ENCODE data around the gene PEX10.

The PEX10 gene

DNA sequence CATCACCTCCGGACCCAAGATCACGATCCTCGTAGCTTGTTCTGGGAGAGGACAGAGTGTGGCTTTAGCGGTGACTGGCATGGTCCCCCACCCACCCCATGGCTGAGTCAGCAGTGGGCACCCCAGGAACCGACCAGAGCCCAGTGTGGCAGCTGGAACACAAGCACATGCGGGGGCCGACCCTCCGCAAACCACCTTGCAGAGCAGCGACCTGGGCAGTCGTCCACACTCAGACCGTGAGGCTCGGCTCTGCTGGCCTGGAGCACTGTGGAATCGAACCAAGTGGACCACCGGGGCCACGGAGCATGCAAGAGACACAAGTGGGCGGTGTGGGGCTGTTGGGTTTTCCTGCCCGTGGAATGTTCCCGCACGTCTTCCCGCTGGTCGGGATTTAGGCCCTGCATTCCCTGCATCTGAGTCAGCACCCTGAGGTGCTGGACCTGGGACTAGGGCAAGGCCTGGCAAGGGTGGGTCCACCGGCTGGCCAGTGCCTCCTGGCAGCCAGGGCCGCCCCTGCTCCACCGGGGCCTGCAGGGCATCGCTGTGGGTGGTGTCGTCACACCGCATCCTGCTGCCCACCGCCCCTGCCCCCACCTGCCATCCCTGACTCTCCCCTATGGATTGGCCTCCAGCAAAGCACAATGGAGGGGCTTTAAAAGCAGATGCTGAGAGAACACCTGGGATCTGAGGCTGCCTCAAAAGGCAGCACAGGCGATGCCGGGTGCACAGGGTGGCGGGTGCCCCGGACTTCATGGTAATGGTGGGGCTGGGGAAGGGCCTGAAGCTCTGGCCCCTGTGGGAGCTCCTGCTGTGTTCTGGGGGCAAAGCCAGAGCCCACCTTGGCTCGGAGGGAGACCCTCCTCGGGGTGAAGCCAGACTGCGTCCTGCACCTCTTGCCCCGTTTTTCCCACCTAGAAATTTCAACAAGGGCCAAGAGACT lies 39.5 kb downstream of the PEX10 start:
- no peak for DNase-seq

DNA sequence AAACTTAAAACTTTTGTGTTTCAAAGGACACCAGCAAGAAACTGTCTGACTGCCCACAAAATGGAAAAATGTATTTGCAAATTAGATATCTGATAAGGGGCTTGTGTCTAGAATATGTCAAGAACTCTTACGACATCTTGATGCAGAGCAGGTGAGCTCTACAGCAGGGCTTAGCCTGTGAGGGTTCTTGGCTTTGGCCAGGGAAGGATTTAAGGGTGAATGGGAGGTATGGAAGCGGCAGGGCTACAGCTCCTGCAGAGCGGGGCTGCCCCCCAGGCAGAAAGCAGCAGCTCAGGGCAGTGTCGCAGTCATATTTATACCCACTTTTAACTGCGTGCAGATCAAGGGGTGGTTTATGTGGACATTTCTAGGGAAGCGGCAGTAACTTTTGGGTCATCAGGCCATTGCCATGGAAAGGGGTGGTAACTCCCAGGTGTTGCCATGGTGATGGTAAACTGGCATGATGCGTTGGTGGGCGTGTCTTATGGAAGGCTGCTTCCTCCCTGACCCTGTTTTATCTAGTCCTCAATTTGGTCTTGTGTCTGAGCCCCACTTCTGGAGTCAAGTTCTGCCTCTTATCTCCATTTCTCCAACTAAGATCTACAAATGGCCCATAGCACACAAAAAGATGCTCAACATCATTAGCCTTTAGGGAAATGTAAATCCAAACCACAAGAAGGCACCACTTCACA lies 44.2 kb downstream of the PEX10 start:
- no peak for DNase-seq

DNA sequence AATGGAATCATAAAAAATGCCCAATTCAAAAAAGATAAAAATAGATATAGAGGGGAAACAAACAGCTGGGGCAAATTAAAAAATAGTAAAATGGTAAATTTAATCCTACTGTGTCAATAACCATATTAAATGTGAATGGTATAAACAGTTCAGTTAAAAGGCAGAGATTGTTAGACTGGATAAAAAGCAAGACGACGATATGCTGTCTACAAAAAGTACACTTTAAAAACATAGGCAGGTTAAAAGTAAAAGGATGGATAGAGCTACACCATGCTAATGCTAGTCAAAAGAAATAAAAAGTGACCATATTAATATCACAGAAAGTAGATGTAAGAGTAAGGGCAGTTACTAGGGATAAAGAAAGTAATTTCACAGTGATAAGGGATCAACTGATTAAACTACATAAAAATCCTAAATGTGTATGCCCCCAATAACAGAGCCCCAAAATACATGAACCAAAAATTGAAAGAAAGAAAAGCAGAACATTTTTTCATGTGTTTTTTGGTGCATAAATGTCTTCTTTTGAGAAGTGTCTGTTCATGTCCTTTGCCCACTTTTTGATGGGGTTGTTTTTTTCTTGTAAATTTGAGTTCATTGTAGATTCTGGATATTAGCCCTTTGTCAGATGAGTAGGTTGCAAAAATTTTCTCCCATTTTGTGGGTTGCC lies 48.4 kb downstream of the PEX10 start:
- no peak for DNase-seq

DNA sequence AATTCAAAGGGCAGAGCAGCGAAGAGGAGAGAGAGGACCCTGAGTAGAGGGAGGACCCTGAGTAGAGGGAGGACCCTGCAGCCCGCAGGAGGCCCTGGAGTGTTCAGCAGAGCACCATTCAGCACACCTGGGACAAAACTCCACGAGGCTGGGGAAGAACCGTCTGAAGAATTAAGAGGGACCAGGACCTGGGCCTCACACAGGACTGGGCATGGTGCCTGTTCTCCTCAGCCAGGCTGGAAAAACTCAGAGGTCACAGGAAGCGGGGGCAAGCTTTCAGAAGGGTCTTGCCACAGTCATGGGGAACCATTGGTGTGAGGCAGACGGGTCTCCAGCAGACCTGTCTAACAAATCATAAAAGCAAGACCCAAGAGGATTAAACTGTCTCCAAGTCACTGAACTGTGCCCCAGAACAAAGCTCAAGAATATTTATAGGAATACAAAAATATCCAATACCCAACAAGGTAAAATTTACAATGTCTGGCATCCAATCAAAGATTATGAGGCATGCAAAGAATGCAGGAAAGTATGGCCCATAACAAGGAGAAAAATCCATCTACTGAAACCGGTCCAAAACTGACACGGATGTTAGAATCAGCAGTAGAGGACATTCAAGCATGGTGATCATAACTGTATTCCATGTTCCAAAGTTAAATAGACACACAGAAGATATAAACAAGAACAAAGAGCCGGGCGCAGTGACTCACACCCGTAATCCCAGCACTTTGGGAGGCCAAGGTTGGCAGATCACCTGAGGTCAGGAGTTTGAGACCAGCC lies 51.6 kb downstream of the PEX10 start:
- DNase-seq = no peak

DNA sequence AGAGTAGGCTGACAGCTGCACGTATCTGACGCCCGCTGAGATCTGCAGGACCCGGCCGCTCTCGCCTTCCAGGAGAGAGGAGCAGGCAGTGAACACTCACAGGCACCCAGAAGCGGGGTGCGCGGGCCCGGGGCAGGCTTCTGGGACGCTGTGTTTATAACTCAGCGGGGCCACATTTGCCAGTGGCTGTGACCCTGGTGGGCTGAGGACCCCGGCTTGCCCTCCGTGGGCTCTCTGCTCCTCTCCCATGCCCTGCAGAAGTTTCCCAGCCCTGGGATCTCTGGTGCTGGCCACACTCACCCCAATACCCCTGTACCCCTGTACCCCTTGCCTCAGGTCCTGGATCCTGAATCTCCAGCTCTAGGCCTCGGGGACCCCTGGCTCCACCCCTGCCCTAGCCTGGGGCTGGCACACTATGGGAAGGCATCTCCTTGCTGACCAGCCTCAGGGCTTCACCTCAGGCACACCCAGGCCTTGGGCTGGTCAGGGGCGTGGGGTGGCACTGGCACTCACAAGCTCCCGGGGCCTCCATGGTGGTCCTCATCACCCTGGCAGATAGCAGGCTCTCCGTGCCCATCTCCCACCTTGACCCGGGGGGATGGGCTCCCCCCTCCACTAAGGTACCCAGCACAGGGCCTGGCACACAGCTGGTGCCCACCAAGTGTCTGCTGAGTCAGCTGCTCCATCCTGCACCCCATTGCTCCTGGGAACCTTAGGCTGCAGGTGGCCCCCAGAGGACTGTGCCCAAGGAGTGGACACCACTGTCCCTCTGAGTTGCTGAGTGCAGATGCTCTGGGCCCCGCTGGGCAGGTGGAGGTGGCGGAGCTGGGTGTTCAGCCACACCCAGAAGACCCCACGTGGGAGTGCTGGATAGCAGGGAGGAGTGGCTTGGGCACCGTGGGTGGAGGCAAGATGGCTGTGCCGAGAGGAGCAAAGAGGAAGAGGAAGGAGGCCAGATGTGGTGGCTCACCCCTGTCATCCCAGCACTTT lies 53.4 kb downstream of the PEX10 start:
- no peak for DNase-seq

DNA sequence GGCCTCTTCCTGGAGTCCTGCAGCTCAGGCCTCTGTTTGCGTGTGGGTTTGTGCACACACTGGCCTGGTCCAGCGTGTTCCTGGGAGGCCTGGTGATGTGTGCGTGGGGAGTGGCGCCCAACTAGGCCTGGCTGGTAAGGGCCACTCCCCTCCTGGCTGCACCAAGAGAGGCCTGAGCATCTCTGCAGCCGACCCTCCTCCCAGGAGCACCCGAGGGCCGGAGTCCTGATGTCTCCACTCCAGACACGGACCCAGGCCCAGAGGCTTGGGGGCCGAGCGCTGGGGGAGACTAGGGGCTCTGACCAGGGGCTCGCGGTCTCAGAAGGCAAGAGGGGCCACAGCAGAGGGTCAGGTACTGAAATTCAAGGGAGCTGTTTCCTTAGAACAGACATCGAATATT lies 54.3 kb downstream of the PEX10 start:
- DNase-seq = no peak

DNA sequence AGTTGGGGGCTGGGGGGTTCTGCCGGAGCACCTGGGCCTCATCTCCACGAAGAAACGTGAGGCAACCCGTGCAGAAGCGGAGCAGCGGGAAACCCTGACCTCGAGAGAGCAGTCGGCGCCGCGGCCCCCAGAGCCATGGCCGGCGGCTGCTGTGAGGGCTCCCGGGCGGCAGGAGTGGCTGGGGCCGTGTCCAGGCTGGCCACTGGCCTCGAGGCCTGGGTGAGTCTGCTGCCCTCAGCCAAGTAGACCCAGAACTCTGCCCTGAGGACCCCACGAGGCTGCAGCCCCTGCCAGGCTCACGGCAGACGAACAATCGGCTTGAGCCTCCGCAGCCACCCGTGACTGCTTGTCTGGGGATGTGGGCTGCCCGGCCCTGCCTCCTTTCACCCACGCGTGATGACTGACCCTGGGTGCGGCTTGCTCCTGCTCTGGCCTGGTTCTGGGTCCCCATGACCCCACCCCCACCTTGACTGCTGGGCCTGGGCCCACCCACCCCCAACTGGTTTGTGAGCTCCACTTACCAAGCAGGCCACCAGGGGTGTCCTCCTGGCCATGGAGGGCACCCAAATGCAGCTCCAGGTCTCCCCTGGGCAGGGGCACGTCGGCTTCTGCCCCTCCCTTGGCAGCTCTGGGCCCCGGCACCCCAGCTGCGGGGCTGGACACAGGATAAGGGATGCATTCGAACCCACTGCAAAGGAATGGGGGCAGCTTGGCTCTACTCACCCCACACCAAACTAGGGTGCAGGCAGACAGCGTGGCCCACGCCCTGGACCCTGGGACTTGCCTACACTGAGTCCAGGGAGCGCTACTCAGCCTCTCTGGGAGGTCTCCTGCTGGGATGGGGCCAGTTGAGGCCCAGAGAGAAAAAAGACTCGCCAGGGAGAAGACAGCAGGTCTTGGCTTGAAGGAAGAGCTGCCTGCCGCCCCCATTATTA lies 55.2 kb downstream of the PEX10 start:
- no peak for DNase-seq

DNA sequence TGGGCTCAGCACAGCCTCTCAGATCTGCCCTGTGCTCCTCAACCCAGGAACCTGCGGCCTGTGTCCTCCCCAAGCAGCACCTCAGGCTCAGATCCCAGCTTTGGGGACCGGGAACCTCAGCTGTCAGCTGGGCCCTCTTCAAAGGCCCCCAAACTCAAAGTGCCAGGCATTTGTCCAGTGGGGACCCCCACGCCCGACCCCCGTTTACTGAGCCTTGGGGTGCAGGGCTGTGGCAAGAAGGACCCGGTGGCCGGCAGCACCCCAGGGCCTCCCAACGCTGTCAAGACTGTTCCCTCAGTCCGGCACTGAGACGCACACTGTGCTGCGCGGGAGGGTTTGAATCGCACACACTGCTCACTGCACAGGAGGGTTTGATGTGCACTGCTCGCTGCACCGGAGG lies 56.0 kb downstream of the PEX10 start:
- DNase-seq = no peak

DNA sequence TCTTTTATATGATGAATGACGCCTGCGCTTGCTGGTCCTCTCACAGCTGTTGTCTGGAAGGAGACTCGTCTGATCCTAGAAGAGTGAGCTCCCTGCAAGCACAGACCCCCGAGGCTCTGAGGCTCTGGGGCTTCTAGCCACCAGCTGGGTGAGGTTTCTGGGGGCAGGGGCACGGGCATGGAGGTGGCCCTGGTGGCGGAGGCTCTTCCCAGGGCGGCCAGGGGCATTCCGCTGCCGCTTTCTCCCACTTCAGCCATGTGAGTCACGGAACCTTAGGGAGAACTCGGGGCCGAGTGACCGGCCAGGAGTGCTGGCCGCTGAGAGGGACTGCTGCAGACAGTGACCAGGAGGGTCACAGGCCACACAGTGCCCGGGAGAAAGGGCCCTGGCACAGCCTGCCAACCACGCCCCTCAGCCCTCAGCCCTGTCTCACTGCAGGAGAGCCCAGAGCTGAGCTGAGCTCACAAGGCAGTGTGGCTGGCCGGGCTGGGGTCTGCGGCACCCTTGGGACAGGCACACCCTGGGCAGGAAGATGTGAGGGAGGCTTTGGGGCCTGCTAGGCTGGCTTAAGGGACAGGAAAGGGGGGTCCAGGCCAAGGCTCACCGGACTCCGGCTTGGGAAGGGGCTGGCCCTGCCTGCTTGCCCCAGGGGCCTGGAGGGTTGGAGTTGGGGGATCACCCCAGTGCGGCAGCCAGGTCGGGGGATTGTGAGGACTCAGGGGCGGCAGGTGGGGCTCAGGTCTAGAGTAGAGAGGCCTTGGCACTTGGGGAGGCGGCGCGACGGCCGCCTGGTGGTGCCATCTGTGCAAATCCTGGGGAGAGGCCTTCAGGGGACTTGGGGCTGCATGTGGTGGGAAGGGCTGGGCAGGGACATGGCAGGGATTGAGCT lies 56.7 kb downstream of the PEX10 start:
- no peak for DNase-seq

DNA sequence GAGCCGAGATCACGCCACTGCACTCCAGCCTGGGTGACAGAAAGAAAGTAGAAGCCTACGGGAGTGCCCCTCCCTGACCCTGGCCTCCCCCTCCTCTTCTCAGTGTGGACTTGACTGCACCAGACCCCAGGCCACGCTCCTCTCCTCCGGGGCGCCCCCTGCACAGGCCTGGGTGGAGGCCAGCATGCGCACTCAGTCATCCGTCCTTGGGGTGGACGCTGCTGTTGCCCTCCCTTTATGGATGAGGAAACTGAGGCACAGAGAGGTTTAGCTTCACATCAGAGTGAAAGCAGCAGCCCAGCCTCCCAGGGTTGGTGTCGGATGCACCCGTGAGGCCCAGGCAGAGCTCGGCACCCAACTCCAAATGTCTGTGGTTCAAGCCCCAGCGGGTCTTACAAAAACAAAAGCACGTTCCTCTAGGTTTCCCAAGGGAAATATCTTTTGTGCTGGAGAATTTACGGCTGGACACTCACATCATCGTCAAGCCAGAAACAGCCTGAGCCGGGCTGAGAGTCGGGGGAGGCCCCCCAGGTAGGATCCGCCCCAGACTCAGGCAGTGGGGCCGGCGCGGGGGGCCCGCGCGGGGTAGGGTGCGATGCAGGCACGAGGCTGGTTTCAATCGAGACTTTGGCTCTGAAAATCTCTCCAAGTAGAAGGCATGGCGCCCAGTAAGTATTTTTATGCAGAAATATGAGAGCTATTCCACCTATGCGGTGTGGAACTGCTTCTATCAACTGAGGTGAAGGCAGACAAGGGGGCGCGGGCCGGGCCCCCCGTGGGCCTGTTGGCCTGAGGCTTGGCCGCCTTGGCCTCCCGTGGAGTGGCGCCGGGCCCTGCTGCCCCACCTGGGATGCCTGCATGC lies 57.6 kb downstream of the PEX10 start:
- no peak for DNase-seq

All from midbrain (tissue), 1 donor.